Activated CD4-positive, alpha-beta T cell treated with anti-CD3 and anti-CD28 coated beads, Interleukin-2, amount 50 U/mL, for 16 hours (primary cell): Measurements from ENCODE around the gene RBM15.

Source experiments
- DNase-seq: peaks from one replicate; pipeline ENCODE4 v3.0.0-alpha.2; 2020

The RBM15 gene

GRCh38 chr1:110320168-110320518 is 19.0 kb upstream of the RBM15 start:
- DNase-seq = no peak

DNA sequence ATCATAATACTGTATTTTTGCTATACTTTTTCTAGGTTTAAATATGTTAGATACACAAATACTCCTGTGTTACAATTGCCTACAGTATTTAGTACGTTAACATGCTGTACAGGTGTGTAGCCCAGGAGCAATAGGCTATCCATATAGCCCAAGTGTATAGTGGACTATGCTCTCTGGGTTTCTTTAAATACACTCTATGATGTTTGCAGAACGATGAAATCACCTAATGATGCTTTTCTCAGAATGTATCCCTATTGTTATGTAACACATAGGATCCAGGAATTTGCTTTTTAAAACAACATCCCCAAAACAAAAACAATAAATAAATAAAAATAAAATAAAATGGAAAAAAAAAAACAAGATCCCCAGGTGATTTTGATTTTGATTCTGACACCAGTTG is 18.1 kb upstream of the RBM15 start:
- no peak for DNase-seq

DNA sequence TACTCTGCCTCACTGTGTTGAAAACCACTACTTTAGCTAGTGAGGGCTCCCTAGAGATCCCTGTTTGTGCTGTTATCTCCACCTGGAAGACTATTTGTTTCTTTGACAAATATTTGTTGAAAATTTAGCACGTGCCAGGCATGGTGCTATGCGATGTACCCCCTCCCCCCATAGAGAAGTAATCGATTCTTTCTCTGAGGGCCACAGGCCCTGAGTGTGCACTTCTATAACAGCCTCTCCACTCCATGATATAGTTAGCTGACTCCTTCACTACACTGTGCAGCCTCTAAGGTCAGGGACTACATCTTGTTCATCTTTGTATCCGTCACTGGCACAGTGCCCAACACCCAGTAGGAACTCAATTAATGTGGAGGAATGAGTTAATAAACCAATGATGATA is 17.3 kb upstream of the RBM15 start:
- DNase-seq = no peak

DNA sequence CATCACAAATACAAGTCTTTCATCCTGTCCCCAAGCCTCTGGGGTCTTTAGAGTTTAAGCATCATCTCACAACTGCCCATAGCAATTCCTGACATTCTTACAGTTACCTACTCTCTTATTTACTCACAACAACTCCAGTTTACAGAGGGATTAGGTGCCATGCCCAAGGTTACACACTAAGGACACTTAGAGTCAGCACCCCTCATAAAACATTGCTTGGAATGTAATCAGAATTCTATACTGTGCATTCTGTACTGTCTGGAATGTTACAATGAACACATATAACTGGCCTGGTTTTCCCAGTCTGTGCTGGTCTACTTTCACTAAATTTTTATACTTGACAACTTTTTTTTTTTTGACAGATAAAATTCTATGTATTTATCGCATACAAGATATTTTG is 14.5 kb upstream of the RBM15 start:
- DNase-seq = no peak

GRCh38 chr1:110326826-110327225 is 12.4 kb upstream of the RBM15 start:
- DNase-seq = no peak

DNA sequence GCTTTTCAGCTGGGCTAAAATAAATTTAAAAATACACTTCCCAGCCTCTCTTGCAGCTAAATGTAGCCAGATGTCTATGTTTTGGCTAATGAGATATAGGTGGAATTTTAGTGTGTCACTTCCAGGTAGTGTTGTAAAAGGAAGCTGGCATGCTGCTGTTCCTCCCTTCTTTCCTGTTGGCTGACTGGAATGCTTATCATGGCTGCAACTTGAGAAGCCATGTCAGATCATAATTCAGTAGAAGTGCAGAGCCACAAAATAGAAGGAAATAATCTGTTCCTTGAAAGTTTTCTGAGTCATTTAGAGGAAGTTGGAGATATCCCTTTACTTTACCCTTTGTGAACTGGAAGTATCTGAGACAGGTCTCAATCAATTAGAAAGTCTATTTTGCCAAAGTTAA is 10.9 kb upstream of the RBM15 start:
- no peak for DNase-seq

DNA sequence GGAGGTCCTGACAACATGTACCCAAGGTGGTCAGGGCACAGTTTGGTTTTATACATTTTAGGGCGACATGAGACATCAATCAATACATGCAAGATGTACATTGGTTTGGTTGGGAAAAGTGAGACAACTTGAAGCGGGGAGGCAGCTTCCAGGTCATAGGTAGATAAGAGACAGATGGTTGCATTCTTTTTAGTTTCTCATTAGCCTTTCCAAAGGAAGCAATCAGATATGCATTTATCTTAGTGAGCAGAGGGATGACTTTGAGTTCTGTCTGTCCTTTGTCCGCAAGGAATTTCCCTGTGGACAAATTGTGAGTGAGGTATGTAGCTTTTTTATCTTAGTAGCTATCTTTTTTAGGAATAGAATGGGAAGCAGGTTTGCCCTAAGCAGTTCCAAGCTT is 10.5 kb upstream of the RBM15 start:
- no peak for DNase-seq

DNA sequence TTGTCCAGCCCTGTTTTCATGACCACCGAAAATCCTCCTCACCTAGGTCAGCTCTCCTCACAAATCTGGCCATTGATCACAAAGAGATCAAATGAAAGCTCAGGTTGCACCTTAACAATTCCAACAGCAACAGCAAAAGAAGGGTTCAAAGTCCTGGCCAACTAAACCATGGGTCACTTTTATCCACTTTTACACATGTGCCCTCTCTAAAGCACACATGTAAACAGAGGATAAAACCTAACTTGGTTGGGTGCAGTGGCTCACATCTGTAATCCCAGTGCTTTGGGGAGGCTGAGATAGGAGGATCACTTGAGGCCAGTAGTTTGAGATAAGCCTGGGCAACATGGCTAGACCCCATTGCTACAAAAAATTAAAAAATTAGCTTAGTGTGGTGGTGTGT is 3.9 kb upstream of the RBM15 start:
- no peak for DNase-seq

DNA sequence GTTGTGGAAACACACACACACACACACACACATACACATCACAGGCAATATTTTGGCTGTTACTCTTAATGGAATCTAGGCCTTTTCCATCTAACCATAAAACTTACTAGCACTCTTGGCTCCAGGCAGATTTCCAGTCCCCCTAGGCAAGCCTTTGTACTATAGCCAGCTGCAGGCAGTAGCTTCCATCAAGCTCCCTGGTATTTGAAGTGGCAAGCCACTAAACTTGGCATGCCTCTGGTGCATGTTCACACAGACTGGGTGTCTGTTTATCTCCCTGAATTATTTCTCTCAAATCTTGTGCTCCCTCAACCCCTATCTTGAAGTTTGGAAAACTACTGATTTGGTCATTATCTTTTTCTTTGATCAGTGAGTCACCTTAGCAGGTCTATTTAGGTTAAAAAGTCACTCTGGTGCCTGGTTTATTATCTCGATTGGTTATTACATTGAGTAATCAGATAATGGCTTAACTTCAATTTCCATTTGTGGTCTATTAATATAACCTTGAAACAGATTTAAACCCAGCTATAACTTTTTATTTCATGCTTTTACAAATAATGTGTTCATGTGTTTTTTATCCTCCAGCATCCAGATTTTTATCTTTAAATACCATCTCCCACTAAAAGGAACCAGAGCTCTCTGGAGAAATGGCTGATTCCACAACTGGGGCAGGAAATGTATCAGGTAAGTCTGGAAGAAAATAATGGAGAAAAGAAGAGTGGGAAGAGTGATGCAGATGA is 2.7 kb upstream of the RBM15 start:
- no peak for DNase-seq

- DNase-seq = peak; percentile 52
Observed at GRCh38 chr1:110337704-110338308, 1.4 kb upstream of the RBM15 start.

- DNase-seq = peak; percentile 93
Observed at GRCh38 chr1:110338309-110338885, 780 bp upstream of the RBM15 start.

GRCh38 chr1:110339407-110340206 is 430 bp downstream of the RBM15 start:
- peak; percentile 67 for DNase-seq

GRCh38 chr1:110340207-110340468 is 961 bp downstream of the RBM15 start:
- DNase-seq = no peak

- no peak for DNase-seq
Observed at GRCh38 chr1:110341146-110341871, 2.1 kb downstream of the RBM15 start.

- DNase-seq = no peak
Observed at GRCh38 chr1:110341872-110342331, 2.7 kb downstream of the RBM15 start.

- no peak for DNase-seq
Observed at GRCh38 chr1:110343249-110343648, 4.1 kb downstream of the RBM15 start.

DNA sequence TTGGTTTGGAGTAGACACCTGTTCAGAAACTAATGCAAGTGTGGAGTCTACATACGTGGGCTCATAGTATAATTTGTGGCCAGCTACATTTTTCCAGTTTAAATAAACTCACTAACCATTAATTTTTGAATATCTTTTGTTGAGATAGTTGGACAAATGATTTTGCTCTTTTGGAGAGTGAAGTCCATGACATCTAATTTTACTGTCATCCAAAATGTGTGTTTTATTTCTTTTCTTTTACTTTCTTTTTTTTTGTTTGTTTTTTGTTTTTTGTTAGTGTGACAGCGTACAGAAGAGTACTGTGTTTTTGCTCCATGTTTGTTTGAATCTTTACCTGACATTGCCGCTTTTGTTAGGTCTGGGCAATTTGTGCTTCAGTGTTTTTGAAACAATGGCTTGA is 5.0 kb downstream of the RBM15 start:
- DNase-seq = no peak

- DNase-seq = no peak
Observed at GRCh38 chr1:110345480-110345879, 6.3 kb downstream of the RBM15 start.

DNA sequence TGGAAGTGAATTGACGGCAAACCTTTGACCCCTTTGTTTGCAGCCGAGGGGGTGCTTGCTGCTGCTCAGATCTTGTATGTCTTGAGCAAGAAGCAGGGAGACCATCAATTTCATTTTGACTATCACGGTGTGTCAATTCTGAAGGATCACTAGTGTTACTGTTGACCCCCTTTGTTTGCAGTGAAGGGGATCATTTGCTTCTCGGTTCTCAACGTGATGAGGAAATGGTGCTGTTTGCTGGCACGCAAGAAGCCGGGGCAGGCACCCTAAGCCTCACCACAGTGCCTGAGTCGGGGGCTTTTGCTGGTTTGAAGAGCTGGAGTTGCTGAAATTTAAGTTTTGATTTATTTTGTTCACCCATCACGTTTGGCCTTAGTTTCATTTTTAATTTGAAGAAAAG is 7.5 kb downstream of the RBM15 start:
- DNase-seq = no peak

DNA sequence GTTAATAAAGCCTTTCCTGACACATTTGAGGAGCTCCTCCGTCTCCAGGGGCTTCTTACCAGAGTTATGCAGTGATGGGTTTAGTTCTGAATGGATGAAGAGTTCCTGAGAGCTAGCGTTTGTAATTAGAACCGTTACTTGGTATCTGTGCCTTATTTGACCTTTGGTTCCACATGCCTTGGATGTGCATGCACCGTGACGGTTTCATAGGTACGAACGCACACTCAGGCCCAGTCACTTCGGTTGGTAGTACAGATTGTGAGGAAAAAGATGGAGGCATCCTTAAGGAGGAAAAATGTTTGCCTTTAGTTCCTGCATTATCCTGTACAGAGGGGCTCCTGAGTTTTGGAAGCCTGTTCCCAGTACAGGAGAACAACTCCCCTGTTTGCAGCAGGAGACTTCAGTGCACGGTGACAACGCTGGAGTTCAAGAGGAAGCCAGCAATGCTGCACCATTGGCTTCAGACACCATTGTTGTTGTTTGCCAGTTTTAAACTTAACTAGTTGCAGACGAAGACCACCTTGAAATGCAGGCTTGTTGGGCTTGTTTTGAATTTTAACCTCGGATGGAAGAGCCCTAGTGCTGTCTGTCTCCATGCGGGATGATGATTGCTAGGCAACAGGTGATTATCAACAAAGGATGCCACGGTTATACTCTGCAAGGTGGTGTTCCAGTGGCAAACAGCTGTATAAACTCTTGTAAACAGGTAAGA is 8.2 kb downstream of the RBM15 start:
- DNase-seq = no peak

GRCh38 chr1:110348050-110348449 is 8.9 kb downstream of the RBM15 start:
- DNase-seq = no peak

GRCh38 chr1:110348771-110349170 is 9.6 kb downstream of the RBM15 start:
- DNase-seq = no peak

DNA sequence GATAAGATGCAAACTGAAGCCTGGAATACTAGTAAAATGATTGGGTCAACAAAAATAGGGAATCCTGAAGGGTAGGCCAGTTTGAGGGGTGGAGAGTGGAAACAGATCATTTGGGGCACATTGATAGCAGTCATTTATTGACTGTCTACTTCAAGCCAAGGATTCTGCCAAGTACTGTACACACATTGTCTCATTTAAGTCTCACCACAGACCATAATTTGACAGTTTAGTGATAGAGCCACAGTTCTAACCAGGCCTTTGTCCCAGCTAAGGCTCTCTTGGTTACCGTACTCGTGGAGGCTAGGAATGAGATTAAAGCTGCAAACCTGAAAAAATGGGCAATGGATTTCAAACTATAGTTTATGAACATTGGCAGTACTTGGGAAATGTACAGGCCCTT is 11.2 kb downstream of the RBM15 start:
- no peak for DNase-seq
